H54 (cell line): Measurements from ENCODE around the gene GMDS.

ENCODE experiments used
- DNase-seq: peaks from one replicate; pipeline ENCODE4 v3.0.0; 2011; ENCODE audit warnings: low spot score, mixed read lengths; ENCODE audit not compliant: insufficient read length
- FAIRE-seq: peaks from 3 replicates; lab custom pipeline; 2011; peaks lifted over from hg19 to GRCh38; lab: Jason Lieb, UNC
- POLR2A ChIP-seq: IDR thresholded peaks from 2 replicates; pipeline ENCODE4 v1.6.1; 2011; ENCODE audit warnings: low read depth, mild to moderate bottlenecking, low read length

Gene GMDS

GRCh38 chr6:1709234-1709641, 536.2 kb downstream of the GMDS start:
- FAIRE-seq, result no peak
- no peak for TF ChIP-seq POLR2A
- no peak for DNase-seq

GRCh38 chr6:1708820-1709219, 536.6 kb downstream of the GMDS start:
- no peak for TF ChIP-seq POLR2A
- FAIRE-seq (no peak), DNase-seq (no peak)

GRCh38 chr6:1708122-1708521, 537.3 kb downstream of the GMDS start:
- TF ChIP-seq POLR2A, result no peak
- DNase-seq (no peak), FAIRE-seq (no peak)

GRCh38 chr6:1705630-1706029, 539.8 kb downstream of the GMDS start:
- FAIRE-seq (no peak), DNase-seq (no peak)
- no peak for TF ChIP-seq POLR2A

GRCh38 chr6:1705183-1705582, 540.2 kb downstream of the GMDS start:
- no peak for FAIRE-seq
- no peak for TF ChIP-seq POLR2A
- DNase-seq, result no peak

GRCh38 chr6:1704711-1705110, 540.7 kb downstream of the GMDS start:
- no peak for TF ChIP-seq POLR2A
- FAIRE-seq (no peak), DNase-seq (no peak)

- no peak for DNase-seq
- TF ChIP-seq POLR2A, result no peak
- no peak for FAIRE-seq
These were observed 541.5 kb downstream of the GMDS start for GRCh38 chr6:1703923-1704322.

GRCh38 chr6:1703091-1703855, 542.1 kb downstream of the GMDS start:
- no peak for TF ChIP-seq POLR2A
- FAIRE-seq, result no peak
- no peak for DNase-seq

- no peak for TF ChIP-seq POLR2A
- DNase-seq, result no peak
- FAIRE-seq, result no peak
These were observed 542.8 kb downstream of the GMDS start for GRCh38 chr6:1702580-1703051.

- DNase-seq, result peak; percentile 76
- FAIRE-seq, result peak; percentile 20
- TF ChIP-seq POLR2A, result no peak
These were observed 543.6 kb downstream of the GMDS start for GRCh38 chr6:1701668-1702353.

GRCh38 chr6:1700278-1700967, 545.0 kb downstream of the GMDS start:
- FAIRE-seq (no peak), DNase-seq (no peak)
- TF ChIP-seq POLR2A, result no peak

GRCh38 chr6:1698527-1698926, 546.9 kb downstream of the GMDS start:
- TF ChIP-seq POLR2A, result no peak
- FAIRE-seq (no peak), DNase-seq (no peak)

- TF ChIP-seq POLR2A, result no peak
- DNase-seq, result no peak
- no peak for FAIRE-seq
These were observed 547.6 kb downstream of the GMDS start for GRCh38 chr6:1697688-1698351.

- no peak for TF ChIP-seq POLR2A
- DNase-seq (no peak), FAIRE-seq (no peak)
These were observed 548.9 kb downstream of the GMDS start for GRCh38 chr6:1696463-1696850.
